IgD-negative memory B cell (primary cell): ENCODE data around the gene NDC1. TPM values are rescaled to one million over a fixed set of nuclear protein-coding genes. Genes with fewer than 3 reads are reported as not detected.
"Not testable (repeated sequence)": the region's sequence is repeated elsewhere in the genome, so short reads cannot be mapped to it uniquely, and the experiment has no call there.

ENCODE experiments used
- H3K27ac Mint-ChIP-seq, 3 donors: one replicate each; pipeline ENCODE4 v1.8.0; 2020 to 2022; ENCODE audit warnings: mild to moderate bottlenecking in 3 of 3, mixed read lengths in 3 of 3, moderate library complexity in 1 of 3
- H3K27me3 Mint-ChIP-seq: one replicate; pipeline ENCODE4 v1.8.0; 2021; ENCODE audit warnings: mixed read lengths
- H3K36me3 Mint-ChIP-seq: one replicate; pipeline ENCODE4 v1.8.0; 2020; ENCODE audit warnings: mild to moderate bottlenecking, mixed read lengths
- H3K4me1 Mint-ChIP-seq, 3 donors: one replicate each; pipeline ENCODE4 v1.8.0; 2020 to 2022; ENCODE audit warnings: mixed read lengths in 3 of 3, mild to moderate bottlenecking in 1 of 3
- H3K4me3 Mint-ChIP-seq, 4 donors: one replicate each; pipeline ENCODE4 v1.8.0; 2020 to 2022; ENCODE audit warnings: mild to moderate bottlenecking in 4 of 4, mixed read lengths in 4 of 4, moderate library complexity in 3 of 4
- H3K9me3 Mint-ChIP-seq, 3 donors: one replicate each; pipeline ENCODE4 v1.8.0; 2020 to 2021; ENCODE audit warnings: mixed read lengths in 3 of 3, mild to moderate bottlenecking in 1 of 3
- polyA plus RNA-seq: library from polyadenylated mRNA; unstranded; fragments of 300-500 nt; fragmentation: Illumina TruSeq; gene quantifications from one replicate; pipeline ENCODE4 v1.2.3, GENCODE V29; 2021

NDC1 gene
- polyA plus RNA-seq, 1 donor from 2014 or later = 6.8 TPM

DNA sequence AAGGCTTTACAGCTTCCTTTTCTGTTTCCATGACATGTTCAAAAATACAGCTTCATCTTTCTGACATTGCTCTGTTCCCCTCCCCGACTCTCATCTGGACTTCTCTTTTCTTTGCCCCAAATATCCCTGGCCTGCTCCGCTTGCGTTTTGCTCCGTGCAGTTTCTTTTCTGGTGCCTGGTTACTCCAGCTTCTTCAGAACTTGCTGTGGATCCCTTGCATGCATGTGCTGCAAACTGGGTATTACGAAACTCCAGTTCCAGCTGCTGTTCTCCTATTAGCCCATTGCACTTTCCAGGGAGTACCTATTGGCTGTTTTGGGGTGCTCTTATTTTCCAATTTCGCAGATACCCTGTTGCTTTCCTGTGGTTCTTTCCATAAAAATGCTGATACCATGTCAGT, 9.9 kb upstream of the NDC1 start:
- Mint-ChIP-seq H3K9me3 (no peaks in the 10 kb centered on the region), H3K36me3 (peaks cover 16% of the 10 kb centered on the region), H3K27ac (no peak overlapping the region), H3K4me1 (peaks cover 0 to 2% (median 0%) of the 10 kb centered on the region in 3 donors), H3K4me3 (no peak overlapping the region), H3K27me3 (no peaks in the 10 kb centered on the region)

GRCh38 chr1:53842347-53842746, 4.3 kb upstream of the NDC1 start:
- peaks cover 0 to 8% (median 3%) of the 10 kb centered on the region in 3 donors for H3K9me3 Mint-ChIP-seq
- peaks cover 0 to 2% (median 1%) of the 10 kb centered on the region in 3 donors for H3K4me1 Mint-ChIP-seq
- H3K4me3 Mint-ChIP-seq = no peak overlapping the region
- no peaks in the 10 kb centered on the region for H3K27me3 Mint-ChIP-seq
- H3K27ac Mint-ChIP-seq = no peak overlapping the region
- H3K36me3 Mint-ChIP-seq = peaks cover 3% of the 10 kb centered on the region

GRCh38 chr1:53838654-53838974, 518 bp upstream of the NDC1 start:
- H3K27ac Mint-ChIP-seq = peak overlapping the region; percentile 96 to 99 (median 97)
- H3K4me1 Mint-ChIP-seq = peaks cover 15 to 27% (median 20%) of the 10 kb centered on the region in 3 donors
- peaks cover 2% of the 10 kb centered on the region for H3K27me3 Mint-ChIP-seq
- H3K9me3 Mint-ChIP-seq = peaks cover 0 to 8% (median 3%) of the 10 kb centered on the region in 3 donors
- H3K4me3 Mint-ChIP-seq = peak overlapping the region; percentile 96 to 100 (median 97)
- peaks cover 4% of the 10 kb centered on the region for H3K36me3 Mint-ChIP-seq

- Mint-ChIP-seq H3K27ac (peak overlapping the region; percentile 96 to 99 (median 97)), H3K36me3 (peaks cover 4% of the 10 kb centered on the region), H3K4me3 (peak overlapping the region; percentile 96 to 100 (median 97)), H3K9me3 (peaks cover 0 to 7% (median 3%) of the 10 kb centered on the region in 3 donors), H3K4me1 (peaks cover 17 to 28% (median 24%) of the 10 kb centered on the region in 3 donors), H3K27me3 (peaks cover 2% of the 10 kb centered on the region)
These were observed 511 bp downstream of the NDC1 start for GRCh38 chr1:53837646-53837923.

DNA sequence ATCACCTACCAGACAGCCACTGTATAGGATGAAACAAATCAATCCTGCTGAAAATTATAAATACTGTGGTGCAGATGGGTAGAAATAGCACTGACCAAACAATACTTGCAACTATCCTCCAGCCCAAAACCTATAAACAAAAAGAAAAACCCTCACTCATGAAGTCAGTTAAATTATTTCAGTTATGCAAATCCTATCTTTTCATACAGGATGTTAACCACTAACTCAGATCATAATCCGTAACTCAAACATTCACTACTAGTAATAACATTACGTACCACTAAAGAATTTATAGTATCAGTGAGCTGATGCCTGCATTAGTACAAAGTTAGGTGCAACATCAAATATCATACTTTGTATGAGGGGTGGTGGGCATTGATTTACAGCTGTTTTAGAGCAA, 2.6 kb downstream of the NDC1 start:
- peak overlapping the region in 3 of 4 donors; percentile 73 to 82 (median 82) for H3K4me3 Mint-ChIP-seq
- H3K27ac Mint-ChIP-seq = peak overlapping the region in 1 of 3 donors; percentile 6
- H3K4me1 Mint-ChIP-seq = peaks cover 22 to 28% (median 24%) of the 10 kb centered on the region in 3 donors

DNA sequence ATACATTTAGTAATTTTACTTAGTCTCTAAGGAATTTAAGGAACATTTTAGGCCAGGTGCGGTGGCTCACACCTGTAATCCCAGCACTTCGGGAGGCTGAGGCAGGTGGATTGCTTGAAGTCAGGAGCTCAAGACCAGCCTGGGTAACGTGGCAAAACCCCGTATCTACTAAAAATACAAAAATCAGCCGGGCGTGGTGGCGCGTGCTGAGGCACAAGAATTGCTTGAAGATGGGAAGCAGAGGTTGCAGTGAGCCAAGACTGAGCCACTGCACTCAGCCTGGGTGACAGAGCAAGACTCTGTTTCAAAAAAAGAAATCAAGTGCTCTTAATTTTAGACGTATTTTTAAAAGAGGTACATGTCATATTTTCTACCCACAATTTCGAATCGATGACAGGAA, 3.3 kb downstream of the NDC1 start:
- Mint-ChIP-seq H3K4me1 (peaks cover 22 to 28% (median 24%) of the 10 kb centered on the region in 3 donors), H3K4me3 (peak overlapping the region in 2 of 4 donors; percentile 57 to 79), H3K36me3 (peaks cover 6% of the 10 kb centered on the region), H3K27me3 (peaks cover 2% of the 10 kb centered on the region), H3K9me3 (no peaks in the 10 kb centered on the region), H3K27ac (peak overlapping the region in 1 of 3 donors; percentile 6)

More for the DNA sequence above, 2.6 kb downstream of the NDC1 start:
- peaks cover 6% of the 10 kb centered on the region for H3K36me3 Mint-ChIP-seq
- H3K27me3 Mint-ChIP-seq = peaks cover 2% of the 10 kb centered on the region
- H3K9me3 Mint-ChIP-seq = no peaks in the 10 kb centered on the region

DNA sequence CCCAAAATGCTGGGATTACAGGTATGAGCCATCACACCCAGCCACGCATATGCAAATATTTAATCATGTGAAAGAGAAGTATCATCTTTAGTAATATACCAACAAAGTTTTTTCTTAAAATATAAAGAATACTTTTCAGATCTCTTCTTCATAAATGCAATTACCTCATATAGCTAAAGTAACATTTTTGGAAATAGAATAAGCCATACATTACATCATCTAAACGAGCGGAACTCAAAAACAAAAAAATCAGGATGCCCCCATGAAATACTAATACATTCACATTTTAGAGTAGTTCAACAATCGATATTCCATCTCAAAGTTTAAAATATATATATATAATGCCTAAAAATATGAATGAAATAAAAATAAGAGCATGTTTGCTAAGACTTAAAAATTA, 4.7 kb downstream of the NDC1 start:
- no peak overlapping the region for H3K4me3 Mint-ChIP-seq
- no peak overlapping the region for H3K27ac Mint-ChIP-seq
- peaks cover 2% of the 10 kb centered on the region for H3K27me3 Mint-ChIP-seq
- H3K4me1 Mint-ChIP-seq = peaks cover 22 to 27% (median 22%) of the 10 kb centered on the region in 3 donors
- H3K9me3 Mint-ChIP-seq = no peaks in the 10 kb centered on the region
- peaks cover 9% of the 10 kb centered on the region for H3K36me3 Mint-ChIP-seq

DNA sequence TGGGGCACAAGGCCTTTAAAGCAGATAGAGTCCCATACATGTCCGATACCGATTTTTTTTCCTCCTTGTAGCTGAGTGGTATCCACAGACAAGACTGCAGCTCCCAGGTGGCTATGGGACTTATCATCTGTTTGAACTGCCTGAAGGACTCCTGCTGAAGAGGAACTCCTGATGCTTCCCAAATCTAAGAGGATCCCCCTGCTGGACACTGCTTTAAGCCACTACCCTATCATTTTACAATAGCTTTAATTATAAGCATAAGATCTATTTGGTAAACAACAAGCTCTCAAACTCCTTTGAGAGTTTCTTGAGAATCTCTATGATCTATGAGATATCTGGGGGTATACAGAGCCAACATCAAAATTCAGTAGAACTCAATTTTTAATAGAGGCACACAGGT, 11.7 kb downstream of the NDC1 start:
- Mint-ChIP-seq H3K27me3 (no peaks in the 10 kb centered on the region), H3K36me3 (peaks cover 5% of the 10 kb centered on the region), H3K9me3 (no peaks in the 10 kb centered on the region), H3K27ac (peak overlapping the region in 1 of 3 donors; percentile 68), H3K4me3 (no peak overlapping the region), H3K4me1 (peaks cover 0 to 8% (median 3%) of the 10 kb centered on the region in 3 donors)

DNA sequence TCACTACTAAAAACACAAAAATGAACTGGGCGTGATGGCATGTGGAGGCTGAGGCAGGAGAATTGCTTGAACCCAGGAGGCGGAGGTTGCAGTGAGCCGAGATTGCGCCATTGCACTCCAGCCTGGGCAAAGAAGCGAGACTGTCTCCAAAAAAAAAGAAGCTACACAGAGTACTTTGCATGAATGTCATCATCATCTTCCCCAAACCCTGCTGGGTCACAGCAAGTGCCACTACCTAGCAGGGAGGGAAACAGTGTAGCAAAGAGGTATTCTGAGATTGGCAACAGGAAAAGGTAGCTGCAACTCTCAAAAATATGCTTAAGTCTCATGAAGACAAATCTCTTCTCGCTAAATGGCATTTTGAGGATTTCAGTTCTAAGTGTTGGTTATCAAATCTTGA, 12.8 kb downstream of the NDC1 start:
- peak overlapping the region in 1 of 3 donors; percentile 42 for H3K27ac Mint-ChIP-seq
- H3K4me3 Mint-ChIP-seq = peak overlapping the region in 1 of 4 donors; percentile 9
- no peaks in the 10 kb centered on the region for H3K27me3 Mint-ChIP-seq
- H3K9me3 Mint-ChIP-seq = no peaks in the 10 kb centered on the region
- H3K4me1 Mint-ChIP-seq = peaks cover 0 to 8% (median 3%) of the 10 kb centered on the region in 3 donors
- H3K36me3 Mint-ChIP-seq = peaks cover 5% of the 10 kb centered on the region

GRCh38 chr1:53822931-53823330, 15.2 kb downstream of the NDC1 start:
- Mint-ChIP-seq H3K9me3 (no peaks in the 10 kb centered on the region), H3K36me3 (peaks cover 1% of the 10 kb centered on the region), H3K4me3 (no peak overlapping the region), H3K27me3 (no peaks in the 10 kb centered on the region), H3K4me1 (peaks cover 0 to 8% (median 3%) of the 10 kb centered on the region in 3 donors), H3K27ac (no peak overlapping the region)

- no peaks in the 10 kb centered on the region for H3K9me3 Mint-ChIP-seq
- no peak overlapping the region for H3K4me3 Mint-ChIP-seq
- peaks cover 3 to 8% (median 3%) of the 10 kb centered on the region in 3 donors for H3K4me1 Mint-ChIP-seq
- peaks cover 7% of the 10 kb centered on the region for H3K36me3 Mint-ChIP-seq
- no peak overlapping the region for H3K27ac Mint-ChIP-seq
- H3K27me3 Mint-ChIP-seq = no peaks in the 10 kb centered on the region
These were observed 16.7 kb downstream of the NDC1 start for GRCh38 chr1:53821380-53821779.

- Mint-ChIP-seq H3K27ac (no peak overlapping the region), H3K36me3 (peaks cover 10% of the 10 kb centered on the region), H3K9me3 (no peaks in the 10 kb centered on the region), H3K27me3 (no peaks in the 10 kb centered on the region), H3K4me3 (no peak overlapping the region), H3K4me1 (peaks cover 0 to 3% (median 2%) of the 10 kb centered on the region in 3 donors)
These were observed 18.7 kb downstream of the NDC1 start for GRCh38 chr1:53819387-53819786.

DNA sequence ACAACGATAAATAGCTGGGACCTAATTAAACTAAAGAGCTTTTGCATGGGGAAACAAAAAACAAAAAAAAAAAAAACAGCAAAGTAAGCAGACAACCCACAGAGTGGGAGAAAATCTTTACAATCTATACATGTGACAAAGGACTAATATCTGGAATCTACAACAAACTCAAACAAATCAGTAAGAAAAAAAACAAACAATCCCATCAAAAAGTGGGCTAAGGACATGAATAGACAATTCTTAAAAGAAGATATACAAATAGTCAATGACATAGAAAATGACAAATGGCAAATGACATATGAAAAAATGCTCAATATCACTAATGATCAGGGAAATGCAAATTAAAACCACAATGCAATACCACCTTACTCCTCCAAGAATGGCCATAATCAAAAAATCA, 21.5 kb downstream of the NDC1 start:
- H3K27ac Mint-ChIP-seq, H3K9me3 Mint-ChIP-seq, H3K4me1 Mint-ChIP-seq, H3K4me3 Mint-ChIP-seq, H3K27me3 Mint-ChIP-seq: not testable (repeated sequence)
- peaks cover 16% of the 10 kb centered on the region for H3K36me3 Mint-ChIP-seq

GRCh38 chr1:53815484-53815883, 22.6 kb downstream of the NDC1 start:
- peaks cover 18% of the 10 kb centered on the region for H3K36me3 Mint-ChIP-seq
- not testable (repeated sequence) for H3K27ac Mint-ChIP-seq, H3K4me3 Mint-ChIP-seq, H3K9me3 Mint-ChIP-seq, H3K4me1 Mint-ChIP-seq, H3K27me3 Mint-ChIP-seq

GRCh38 chr1:53811414-53811851, 26.7 kb downstream of the NDC1 start:
- no peak overlapping the region for H3K27ac Mint-ChIP-seq
- no peaks in the 10 kb centered on the region for H3K27me3 Mint-ChIP-seq
- peaks cover 13% of the 10 kb centered on the region for H3K36me3 Mint-ChIP-seq
- H3K9me3 Mint-ChIP-seq = no peaks in the 10 kb centered on the region
- H3K4me3 Mint-ChIP-seq = no peak overlapping the region
- H3K4me1 Mint-ChIP-seq = peaks cover 0 to 4% (median 2%) of the 10 kb centered on the region in 3 donors

GRCh38 chr1:53810497-53810896, 27.6 kb downstream of the NDC1 start:
- H3K9me3 Mint-ChIP-seq = no peaks in the 10 kb centered on the region
- no peak overlapping the region for H3K27ac Mint-ChIP-seq
- peaks cover 12% of the 10 kb centered on the region for H3K36me3 Mint-ChIP-seq
- no peaks in the 10 kb centered on the region for H3K27me3 Mint-ChIP-seq
- H3K4me3 Mint-ChIP-seq = no peak overlapping the region
- H3K4me1 Mint-ChIP-seq = peaks cover 0 to 4% (median 2%) of the 10 kb centered on the region in 3 donors
